Liver (tissue), 3 donors: ENCODE results near the gene SCUBE1.

Source experiments
- FOXA1 ChIP-seq: IDR thresholded peaks from 2 replicates; pipeline ENCODE4 v1.6.1; 2016; ENCODE audit warnings: antibody characterized with exemption
- JUND ChIP-seq, 2 donors: IDR thresholded peaks; 2 replicates each; pipeline ENCODE4 v1.6.1; 2016; ENCODE audit warnings: antibody characterized with exemption in 2 of 2
- NR2F2 ChIP-seq: IDR thresholded peaks from 2 replicates; pipeline ENCODE4 v1.6.1; 2016; ENCODE audit warnings: antibody characterized with exemption
- RAD21 ChIP-seq, 2 donors: IDR thresholded peaks; 2 replicates each; pipeline ENCODE4 v1.6.1; 2016; ENCODE audit warnings: antibody characterized with exemption in 2 of 2, mild to moderate bottlenecking in 2 of 2
- YY1 ChIP-seq: IDR thresholded peaks from 2 replicates; pipeline ENCODE4 v1.6.1; 2016; ENCODE audit warnings: antibody characterized with exemption, mild to moderate bottlenecking
- TF ChIP-seq, protein P1 (sequence below): fragments of 150-350 bp; IDR thresholded peaks from 2 replicates; pipeline ENCODE4 v1.5.1; 2017; ENCODE audit warnings: improper control_type of control experiment, low read depth, low read length; ENCODE audit not compliant: missing input control
- TF ChIP-seq, protein P2 (sequence below): IDR thresholded peaks from 2 replicates; pipeline ENCODE4 v1.6.1; 2016; ENCODE audit warnings: antibody characterized with exemption
- TF ChIP-seq, protein P3 (sequence below): IDR thresholded peaks from 2 replicates; pipeline ENCODE4 v1.6.1; 2016; ENCODE audit warnings: antibody characterized with exemption
- TF ChIP-seq, protein P4 (sequence below): IDR thresholded peaks from 2 replicates; pipeline ENCODE4 v1.6.1; 2016; ENCODE audit warnings: antibody characterized with exemption, mild to moderate bottlenecking
- donor health status: healthy.
- donor health status: healthy.

DNA sequence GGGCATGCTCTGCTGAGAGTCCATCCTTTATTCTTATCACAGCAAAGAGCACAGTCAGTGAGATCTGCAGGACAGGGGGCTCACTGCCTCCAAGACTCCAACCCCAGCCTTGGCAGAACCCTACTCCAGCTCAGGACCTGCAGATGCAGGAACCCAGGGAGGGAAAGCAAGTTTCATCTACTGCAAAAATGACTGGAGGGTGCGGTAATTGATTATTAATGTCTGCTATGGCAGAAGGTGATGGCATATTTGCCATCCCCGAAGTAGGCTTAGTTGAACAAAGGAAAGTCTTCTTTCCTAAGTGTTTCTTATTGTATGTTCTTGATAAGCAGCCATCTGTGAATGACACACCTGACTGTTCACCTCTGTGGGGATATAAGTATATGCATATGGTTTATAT, 9.2 kb downstream of the SCUBE1 start:
- TF ChIP-seq, protein P1, sequence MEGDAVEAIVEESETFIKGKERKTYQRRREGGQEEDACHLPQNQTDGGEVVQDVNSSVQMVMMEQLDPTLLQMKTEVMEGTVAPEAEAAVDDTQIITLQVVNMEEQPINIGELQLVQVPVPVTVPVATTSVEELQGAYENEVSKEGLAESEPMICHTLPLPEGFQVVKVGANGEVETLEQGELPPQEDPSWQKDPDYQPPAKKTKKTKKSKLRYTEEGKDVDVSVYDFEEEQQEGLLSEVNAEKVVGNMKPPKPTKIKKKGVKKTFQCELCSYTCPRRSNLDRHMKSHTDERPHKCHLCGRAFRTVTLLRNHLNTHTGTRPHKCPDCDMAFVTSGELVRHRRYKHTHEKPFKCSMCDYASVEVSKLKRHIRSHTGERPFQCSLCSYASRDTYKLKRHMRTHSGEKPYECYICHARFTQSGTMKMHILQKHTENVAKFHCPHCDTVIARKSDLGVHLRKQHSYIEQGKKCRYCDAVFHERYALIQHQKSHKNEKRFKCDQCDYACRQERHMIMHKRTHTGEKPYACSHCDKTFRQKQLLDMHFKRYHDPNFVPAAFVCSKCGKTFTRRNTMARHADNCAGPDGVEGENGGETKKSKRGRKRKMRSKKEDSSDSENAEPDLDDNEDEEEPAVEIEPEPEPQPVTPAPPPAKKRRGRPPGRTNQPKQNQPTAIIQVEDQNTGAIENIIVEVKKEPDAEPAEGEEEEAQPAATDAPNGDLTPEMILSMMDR: no peak
- TF ChIP-seq JUND (IDR thresholded peaks at IDR 0.05): no peak
- no peak for TF ChIP-seq FOXA1
- no peak for TF ChIP-seq RAD21 (IDR thresholded peaks at IDR 0.05)
- TF ChIP-seq, protein P2, sequence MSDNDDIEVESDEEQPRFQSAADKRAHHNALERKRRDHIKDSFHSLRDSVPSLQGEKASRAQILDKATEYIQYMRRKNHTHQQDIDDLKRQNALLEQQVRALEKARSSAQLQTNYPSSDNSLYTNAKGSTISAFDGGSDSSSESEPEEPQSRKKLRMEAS: no peak
- TF ChIP-seq, protein P3, sequence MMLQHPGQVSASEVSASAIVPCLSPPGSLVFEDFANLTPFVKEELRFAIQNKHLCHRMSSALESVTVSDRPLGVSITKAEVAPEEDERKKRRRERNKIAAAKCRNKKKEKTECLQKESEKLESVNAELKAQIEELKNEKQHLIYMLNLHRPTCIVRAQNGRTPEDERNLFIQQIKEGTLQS: no peak
- TF ChIP-seq, protein P4, sequence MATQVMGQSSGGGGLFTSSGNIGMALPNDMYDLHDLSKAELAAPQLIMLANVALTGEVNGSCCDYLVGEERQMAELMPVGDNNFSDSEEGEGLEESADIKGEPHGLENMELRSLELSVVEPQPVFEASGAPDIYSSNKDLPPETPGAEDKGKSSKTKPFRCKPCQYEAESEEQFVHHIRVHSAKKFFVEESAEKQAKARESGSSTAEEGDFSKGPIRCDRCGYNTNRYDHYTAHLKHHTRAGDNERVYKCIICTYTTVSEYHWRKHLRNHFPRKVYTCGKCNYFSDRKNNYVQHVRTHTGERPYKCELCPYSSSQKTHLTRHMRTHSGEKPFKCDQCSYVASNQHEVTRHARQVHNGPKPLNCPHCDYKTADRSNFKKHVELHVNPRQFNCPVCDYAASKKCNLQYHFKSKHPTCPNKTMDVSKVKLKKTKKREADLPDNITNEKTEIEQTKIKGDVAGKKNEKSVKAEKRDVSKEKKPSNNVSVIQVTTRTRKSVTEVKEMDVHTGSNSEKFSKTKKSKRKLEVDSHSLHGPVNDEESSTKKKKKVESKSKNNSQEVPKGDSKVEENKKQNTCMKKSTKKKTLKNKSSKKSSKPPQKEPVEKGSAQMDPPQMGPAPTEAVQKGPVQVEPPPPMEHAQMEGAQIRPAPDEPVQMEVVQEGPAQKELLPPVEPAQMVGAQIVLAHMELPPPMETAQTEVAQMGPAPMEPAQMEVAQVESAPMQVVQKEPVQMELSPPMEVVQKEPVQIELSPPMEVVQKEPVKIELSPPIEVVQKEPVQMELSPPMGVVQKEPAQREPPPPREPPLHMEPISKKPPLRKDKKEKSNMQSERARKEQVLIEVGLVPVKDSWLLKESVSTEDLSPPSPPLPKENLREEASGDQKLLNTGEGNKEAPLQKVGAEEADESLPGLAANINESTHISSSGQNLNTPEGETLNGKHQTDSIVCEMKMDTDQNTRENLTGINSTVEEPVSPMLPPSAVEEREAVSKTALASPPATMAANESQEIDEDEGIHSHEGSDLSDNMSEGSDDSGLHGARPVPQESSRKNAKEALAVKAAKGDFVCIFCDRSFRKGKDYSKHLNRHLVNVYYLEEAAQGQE: no peak
- TF ChIP-seq YY1: no peak
- no peak for TF ChIP-seq NR2F2
